Endothelial cell (in vitro differentiated cells): ENCODE results near the gene FNDC8. TPM values are rescaled to one million over a fixed set of nuclear protein-coding genes. Genes with fewer than 3 reads are reported as not detected.

Experiments
- DNase-seq: peaks from one replicate; pipeline ENCODE4 v3.0.0; 2021; ENCODE audit warnings: low spot score
- H3K27ac Mint-ChIP-seq: one replicate; pipeline ENCODE4 v1.8.0; 2021; ENCODE audit warnings: mixed read lengths, inconsistent platforms; ENCODE audit not compliant: unreplicated experiment
- H3K27me3 Mint-ChIP-seq: one replicate; pipeline ENCODE4 v1.8.0; 2021; ENCODE audit warnings: mild to moderate bottlenecking, moderate library complexity, mixed read lengths, inconsistent platforms; ENCODE audit not compliant: unreplicated experiment
- H3K36me3 Mint-ChIP-seq: one replicate; pipeline ENCODE4 v1.8.0; 2021; ENCODE audit warnings: mild to moderate bottlenecking, low read depth, mixed read lengths, inconsistent platforms; ENCODE audit not compliant: unreplicated experiment
- H3K4me1 Mint-ChIP-seq: one replicate; pipeline ENCODE4 v1.8.0; 2021; ENCODE audit warnings: mild to moderate bottlenecking, mixed read lengths, inconsistent platforms; ENCODE audit not compliant: unreplicated experiment
- H3K4me3 Mint-ChIP-seq: one replicate; pipeline ENCODE4 v1.8.0; 2021; ENCODE audit warnings: mild to moderate bottlenecking, mixed read lengths, inconsistent platforms; ENCODE audit not compliant: unreplicated experiment
- H3K9me3 Mint-ChIP-seq: one replicate; pipeline ENCODE4 v1.8.0; 2021; ENCODE audit warnings: mixed read lengths, inconsistent platforms; ENCODE audit not compliant: unreplicated experiment
- CTCF ChIP-seq: fragments of 200-600 bp; sonication (generic); IDR thresholded peaks from one replicate; pipeline ENCODE4 v1.5.0; 2021; ENCODE audit warnings: antibody characterized with exemption; ENCODE audit not compliant: unreplicated experiment
- total RNA-seq: library from RNA; stranded (reverse); fragmentation: NEBNext Ultra II Directional; extraction: Animal tissue kit (Norgen Biotek cat#: 25700); gene quantifications from one replicate; pipeline ENCODE4 v1.2.1, GENCODE V29; 2021; ENCODE audit not compliant: unreplicated experiment

Gene FNDC8
- total RNA-seq, 1 donor from 2014 or later, result not detected

GRCh38 chr17:35083071-35083470 lies 38.3 kb upstream of the FNDC8 start:
- no peak for DNase-seq
- no peak for TF ChIP-seq CTCF
- Mint-ChIP-seq H3K4me1 (peaks cover 24% of the 10 kb centered on the region), H3K27me3 (peaks cover 6% of the 10 kb centered on the region), H3K27ac (no peak overlapping the region), H3K9me3 (no peaks in the 10 kb centered on the region), H3K36me3 (no peaks in the 10 kb centered on the region), H3K4me3 (no peak overlapping the region)

GRCh38 chr17:35084987-35085386 lies 36.4 kb upstream of the FNDC8 start:
- no peak for DNase-seq
- no peak overlapping the region for H3K27ac Mint-ChIP-seq
- TF ChIP-seq CTCF, result no peak
- no peak overlapping the region for H3K4me3 Mint-ChIP-seq
- peaks cover 3% of the 10 kb centered on the region for H3K27me3 Mint-ChIP-seq
- H3K9me3 Mint-ChIP-seq, result no peaks in the 10 kb centered on the region
- peaks cover 23% of the 10 kb centered on the region for H3K4me1 Mint-ChIP-seq
- no peaks in the 10 kb centered on the region for H3K36me3 Mint-ChIP-seq

GRCh38 chr17:35086164-35086563 lies 35.3 kb upstream of the FNDC8 start:
- no peak overlapping the region for H3K27ac Mint-ChIP-seq
- H3K4me3 Mint-ChIP-seq, result no peak overlapping the region
- H3K27me3 Mint-ChIP-seq, result peaks cover 3% of the 10 kb centered on the region
- no peaks in the 10 kb centered on the region for H3K36me3 Mint-ChIP-seq
- H3K9me3 Mint-ChIP-seq, result no peaks in the 10 kb centered on the region
- no peak for DNase-seq
- H3K4me1 Mint-ChIP-seq, result peaks cover 16% of the 10 kb centered on the region
- TF ChIP-seq CTCF, result no peak

- Mint-ChIP-seq H3K9me3 (no peaks in the 10 kb centered on the region), H3K27me3 (peaks cover 3% of the 10 kb centered on the region), H3K4me1 (peaks cover 16% of the 10 kb centered on the region), H3K4me3 (peak overlapping the region; percentile 92), H3K36me3 (no peaks in the 10 kb centered on the region), H3K27ac (no peak overlapping the region)
- TF ChIP-seq CTCF, result no peak
- DNase-seq, result no peak
Observed at GRCh38 chr17:35086931-35087573, 34.4 kb upstream of the FNDC8 start.

- H3K27me3 Mint-ChIP-seq, result peaks cover 3% of the 10 kb centered on the region
- no peaks in the 10 kb centered on the region for H3K36me3 Mint-ChIP-seq
- peak overlapping the region; percentile 42 for H3K27ac Mint-ChIP-seq
- peaks cover 16% of the 10 kb centered on the region for H3K4me1 Mint-ChIP-seq
- H3K4me3 Mint-ChIP-seq, result peak overlapping the region; percentile 92
- no peak for TF ChIP-seq CTCF
- H3K9me3 Mint-ChIP-seq, result no peaks in the 10 kb centered on the region
- DNase-seq, result no peak
Observed at GRCh38 chr17:35087731-35088355, 33.6 kb upstream of the FNDC8 start.
